ENCODE measurements around the gene GRIA1.

The GRIA1 gene

GRCh38 chr5:153490118-153491037 is at the start of gene GRIA1:
GRIA1 (plus strand) TSS chr5:153490670.
- no peak for DNase-seq

- no peak for DNase-seq
These were observed 44.4 kb upstream of the GRIA1 start for GRCh38 chr5:153445875-153446579.

- no peak for DNase-seq
These were observed 42.9 kb upstream of the GRIA1 start for GRCh38 chr5:153447534-153447933.

GRCh38 chr5:153456354-153456753 is 34.1 kb upstream of the GRIA1 start:
- DNase-seq = no peak

GRCh38 chr5:153456993-153457392 is 33.5 kb upstream of the GRIA1 start:
- no peak for DNase-seq

GRCh38 chr5:153458268-153458667 is 32.2 kb upstream of the GRIA1 start:
- DNase-seq = no peak

GRCh38 chr5:153459051-153459743 is 31.3 kb upstream of the GRIA1 start:
- DNase-seq = no peak

GRCh38 chr5:153460421-153460820 is 30.0 kb upstream of the GRIA1 start:
- no peak for DNase-seq

GRCh38 chr5:153461341-153461740 is 29.1 kb upstream of the GRIA1 start:
- DNase-seq = no peak

- DNase-seq = no peak
These were observed 26.7 kb upstream of the GRIA1 start for GRCh38 chr5:153463806-153464205.

GRCh38 chr5:153467546-153467945 is 22.9 kb upstream of the GRIA1 start:
- DNase-seq = no peak

- DNase-seq = no peak
These were observed 21.0 kb upstream of the GRIA1 start for GRCh38 chr5:153469423-153469822.

- DNase-seq = no peak
These were observed 19.7 kb upstream of the GRIA1 start for GRCh38 chr5:153470736-153471135.

GRCh38 chr5:153476767-153477166 is 13.7 kb upstream of the GRIA1 start:
- DNase-seq = no peak

- no peak for DNase-seq
These were observed 10.1 kb upstream of the GRIA1 start for GRCh38 chr5:153480401-153480800.

- DNase-seq = no peak
These were observed 7.0 kb upstream of the GRIA1 start for GRCh38 chr5:153483482-153483881.

GRCh38 chr5:153485641-153486040 is 4.8 kb upstream of the GRIA1 start:
- no peak for DNase-seq

GRCh38 chr5:153486771-153487170 is 3.7 kb upstream of the GRIA1 start:
- no peak for DNase-seq

- DNase-seq = no peak
These were observed 859 bp upstream of the GRIA1 start for GRCh38 chr5:153489611-153490010.

GRCh38 chr5:153491038-153491744 is 721 bp downstream of the GRIA1 start:
- no peak for DNase-seq

GRCh38 chr5:153491856-153492255 is 1.4 kb downstream of the GRIA1 start:
- no peak for DNase-seq

GRCh38 chr5:153496835-153497234 is 6.4 kb downstream of the GRIA1 start:
- no peak for DNase-seq

GRCh38 chr5:153498516-153498915 is 8.0 kb downstream of the GRIA1 start:
- no peak for DNase-seq

All from activated CD4-positive, alpha-beta T cell treated with anti-CD3 and anti-CD28 coated beads for 4 hours (primary cell).